Measurements from ENCODE around the gene SLC43A2. TPM values are rescaled to one million over a fixed set of nuclear protein-coding genes. Genes with fewer than 3 reads are reported as not detected.

The SLC43A2 gene
- total and polyA plus RNA-seq, 2 donors (not counting 3 experiments of a cell fraction or from before 2014, with no cell fraction given) = 41.7 to 52.0 TPM

DNA sequence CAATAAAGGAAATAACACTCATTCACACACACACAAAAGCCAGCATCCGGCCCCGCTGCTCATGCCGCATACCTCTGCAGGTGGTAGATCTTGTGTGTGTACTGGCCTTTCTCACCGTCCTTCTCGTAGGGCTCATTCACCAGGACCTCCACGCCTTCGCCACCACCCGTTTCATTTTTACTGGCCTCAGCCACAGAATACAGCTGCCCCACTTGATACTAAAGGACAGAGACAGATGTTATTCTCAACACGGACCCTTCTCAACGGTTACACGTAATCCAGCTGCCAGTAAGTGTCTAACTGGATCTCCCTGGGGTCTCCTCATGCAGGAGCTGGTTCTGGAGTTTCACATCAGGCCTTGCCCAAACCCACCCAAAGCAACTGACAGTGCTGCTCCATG lies 75.7 kb downstream of the SLC43A2 start:
- no peak overlapping the region for H2AFZ ChIP-seq (ENCODE audit: low read depth, low read length)
- no TSS peak for BruUV-seq (replicated peaks)
- CTCF ChIA-PET = no interaction called here
- FAIRE-seq = no peak
- H4K20me1 ChIP-seq (replicated peaks; ENCODE audit: control insufficient read depth, extremely low read depth, insufficient read depth, low read length) = no peaks in the 10 kb centered on the region
- intact Hi-C loops (cut with micrococcal nuclease) = no loop called here
- no peak overlapping the region for H3K27ac ChIP-seq (ENCODE audit: insufficient read depth, low read depth, low read length)
- H3K79me2 ChIP-seq (ENCODE audit: control insufficient read depth, insufficient read depth, low read length) = peaks cover 39% of the 10 kb centered on the region
- dilution Hi-C loops (cut with MboI; ENCODE audit: extremely low pct_ligation_motif_present, low sequenced_read_pairs) = no loop called here
- no peaks in the 10 kb centered on the region for H3K9me1 ChIP-seq (replicated peaks; ENCODE audit: control insufficient read depth, extremely low read depth, insufficient read depth, low read length)
- H3K27me3 ChIP-seq (ENCODE audit: control insufficient read depth in 2 of 2, insufficient read depth in 2 of 2, low read length in 2 of 2) = no peaks in the 10 kb centered on the region
- H3K9ac ChIP-seq (replicated peaks; ENCODE audit: extremely low read depth, insufficient read depth, low read length) = no peak overlapping the region
- H3K4me2 ChIP-seq (ENCODE audit: insufficient read depth, low read length) = no peak overlapping the region
- TF ChIP-seq MYC (IDR thresholded peaks at IDR 0.05; ENCODE audit: low read depth, low read length) (no peak), GATA2 (IDR thresholded peaks at IDR 0.05; ENCODE audit: insufficient read depth, insufficient read length, low read depth, low read length) (no peak), POLR2A (IDR thresholded peaks at IDR 0.05; ENCODE audit: low read depth, low read length) (no peak), EZH2 (IDR thresholded peaks at IDR 0.05; ENCODE audit: borderline replicate concordance, low read depth, low read length, severe bottlenecking) (no peak), JUN (IDR thresholded peaks at IDR 0.05; ENCODE audit: borderline replicate concordance, insufficient read depth, insufficient read length, low read depth) (no peak), FOS (IDR thresholded peaks at IDR 0.05; ENCODE audit: borderline replicate concordance, insufficient read depth, low read length) (no peak), POLR2AphosphoS5 (IDR thresholded peaks at IDR 0.05; ENCODE audit: insufficient read depth, low read depth, low read length) (no peak)
- TF ChIP-seq, protein P1, sequence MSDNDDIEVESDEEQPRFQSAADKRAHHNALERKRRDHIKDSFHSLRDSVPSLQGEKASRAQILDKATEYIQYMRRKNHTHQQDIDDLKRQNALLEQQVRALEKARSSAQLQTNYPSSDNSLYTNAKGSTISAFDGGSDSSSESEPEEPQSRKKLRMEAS (IDR thresholded peaks at IDR 0.05; ENCODE audit: insufficient read depth, insufficient read length) = no peak
- TF ChIP-seq, protein P2, sequence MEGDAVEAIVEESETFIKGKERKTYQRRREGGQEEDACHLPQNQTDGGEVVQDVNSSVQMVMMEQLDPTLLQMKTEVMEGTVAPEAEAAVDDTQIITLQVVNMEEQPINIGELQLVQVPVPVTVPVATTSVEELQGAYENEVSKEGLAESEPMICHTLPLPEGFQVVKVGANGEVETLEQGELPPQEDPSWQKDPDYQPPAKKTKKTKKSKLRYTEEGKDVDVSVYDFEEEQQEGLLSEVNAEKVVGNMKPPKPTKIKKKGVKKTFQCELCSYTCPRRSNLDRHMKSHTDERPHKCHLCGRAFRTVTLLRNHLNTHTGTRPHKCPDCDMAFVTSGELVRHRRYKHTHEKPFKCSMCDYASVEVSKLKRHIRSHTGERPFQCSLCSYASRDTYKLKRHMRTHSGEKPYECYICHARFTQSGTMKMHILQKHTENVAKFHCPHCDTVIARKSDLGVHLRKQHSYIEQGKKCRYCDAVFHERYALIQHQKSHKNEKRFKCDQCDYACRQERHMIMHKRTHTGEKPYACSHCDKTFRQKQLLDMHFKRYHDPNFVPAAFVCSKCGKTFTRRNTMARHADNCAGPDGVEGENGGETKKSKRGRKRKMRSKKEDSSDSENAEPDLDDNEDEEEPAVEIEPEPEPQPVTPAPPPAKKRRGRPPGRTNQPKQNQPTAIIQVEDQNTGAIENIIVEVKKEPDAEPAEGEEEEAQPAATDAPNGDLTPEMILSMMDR (IDR thresholded peaks at IDR 0.05; ENCODE audit: extremely low read depth in 1 of 2, insufficient read depth in 1 of 2, low read depth in 1 of 2, low read length in 2 of 2) = no peak
- peaks cover 20% of the 10 kb centered on the region for H3K4me1 ChIP-seq (ENCODE audit: control insufficient read depth, extremely low read depth, insufficient read depth, low read length)
- POLR2A ChIA-PET = no interaction called here
- DNase-seq (ENCODE audit: low read depth, low spot score) = no peak
- peaks cover 8 to 32% of the 10 kb centered on the region in 2 experiments for H3K36me3 ChIP-seq (ENCODE audit: control insufficient read depth in 2 of 2, extremely low read depth in 1 of 2, insufficient read depth in 2 of 2, low read length in 2 of 2)
- H3K9me3 ChIP-seq (replicated peaks; ENCODE audit: control insufficient read depth, insufficient read depth, low read length) = no peaks in the 10 kb centered on the region
- H3K4me3 ChIP-seq (replicated peaks in 1 of 3; ENCODE audit: insufficient read depth in 1 of 3, low read depth in 1 of 3, low read length in 3 of 3) = no peak overlapping the region

Measured in endothelial cell of umbilical vein (primary cell).